NCI-H2081 treated with DMSO at 0.1 percent for 48 hours (cell line): ENCODE data around the gene STBD1.
"Not testable (repeated sequence)": the region's sequence is repeated elsewhere in the genome, so short reads cannot be mapped to it uniquely, and the experiment has no call there.

Source experiments
- DNase-seq: peaks from one replicate; lab custom pipeline; 2025; lab: John Stamatoyannopoulos, UW

Gene STBD1

DNA sequence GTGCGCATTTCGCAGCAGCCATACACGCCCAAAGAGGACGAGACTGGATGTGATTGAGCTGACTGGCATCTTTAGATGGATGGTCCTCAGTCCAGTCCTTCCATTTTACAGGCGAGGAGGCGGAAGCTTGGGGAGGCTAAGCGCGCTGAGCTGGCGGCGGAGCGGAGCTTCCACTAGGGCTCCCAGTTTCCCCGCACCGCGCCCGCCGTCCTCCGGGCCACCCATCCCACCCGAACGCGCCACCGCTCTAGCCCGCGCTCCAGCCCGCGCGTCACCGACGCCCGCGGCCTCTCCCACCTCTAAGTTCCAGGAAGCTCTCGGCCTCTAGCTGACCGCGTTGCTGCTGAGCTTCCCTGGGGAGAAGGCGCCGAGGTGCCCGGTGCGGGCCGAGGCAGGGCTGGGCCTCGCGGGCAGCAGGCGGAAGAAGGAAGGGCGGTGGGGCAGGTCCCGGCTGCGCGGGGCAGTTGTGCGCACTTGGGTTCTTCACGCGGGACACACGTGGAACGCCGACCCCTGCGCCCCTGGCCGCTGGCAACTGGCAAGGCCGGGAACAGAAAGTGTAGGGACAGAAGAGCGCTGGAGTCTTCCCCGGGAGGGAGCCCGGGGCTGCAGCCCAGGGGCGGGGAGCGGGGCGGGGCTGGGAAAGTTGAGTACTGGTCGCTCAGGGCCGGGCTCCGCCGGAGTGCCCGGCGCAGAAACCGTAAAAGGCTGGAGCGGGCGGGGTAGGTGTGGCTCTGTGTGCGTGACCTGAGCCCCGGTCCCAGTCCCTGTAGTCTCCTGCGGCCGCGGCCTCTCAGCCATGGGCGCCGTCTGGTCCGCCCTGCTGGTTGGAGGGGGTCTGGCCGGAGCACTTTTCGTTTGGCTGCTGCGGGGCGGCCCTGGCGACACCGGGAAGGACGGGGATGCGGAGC, at the start of gene STBD1:
STBD1 (plus strand) TSS at position 763 of the 911 bp plus-strand sequence; CDS start at position 800, 37 bp downstream.
- DNase-seq, result no peak

DNA sequence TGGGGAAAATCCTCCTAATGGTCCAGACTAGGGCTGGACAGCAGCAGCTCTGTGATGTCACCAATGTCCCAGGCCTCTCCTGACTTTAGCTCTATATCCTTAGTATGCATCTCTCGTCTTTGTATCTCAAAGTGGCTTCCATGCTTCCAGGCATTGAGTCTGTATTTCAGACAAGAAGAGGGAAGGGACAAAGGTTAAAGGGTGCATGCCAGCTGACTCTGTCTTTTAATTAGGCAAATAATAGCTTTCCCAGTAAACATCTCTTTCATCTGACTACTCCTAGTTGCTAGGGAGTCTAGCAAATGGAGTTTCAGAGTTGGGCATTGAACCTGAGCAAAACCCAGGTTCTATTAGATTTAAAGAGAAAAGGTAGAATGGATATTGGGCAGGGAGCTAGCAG, 49.6 kb upstream of the STBD1 start:
- DNase-seq, result no peak

DNA sequence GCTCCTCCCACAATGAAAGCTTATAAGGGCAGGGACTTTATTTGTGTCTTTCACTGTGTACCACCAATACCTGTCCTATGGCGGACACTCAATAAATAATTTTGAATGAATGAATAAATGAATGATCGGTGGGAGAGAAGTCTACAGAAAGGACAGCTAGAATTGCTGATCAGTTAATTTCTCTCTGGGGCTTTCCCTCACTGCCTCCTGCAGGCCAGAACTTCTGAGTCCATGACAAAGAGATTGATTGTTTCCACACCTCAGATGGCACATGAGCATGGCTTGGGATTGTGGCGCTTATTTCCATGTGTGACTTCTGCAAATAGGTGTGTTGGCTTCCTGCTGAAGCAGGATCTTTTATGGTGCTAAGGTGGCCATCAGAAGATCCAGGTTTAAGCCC, 48.7 kb upstream of the STBD1 start:
- no peak for DNase-seq

DNA sequence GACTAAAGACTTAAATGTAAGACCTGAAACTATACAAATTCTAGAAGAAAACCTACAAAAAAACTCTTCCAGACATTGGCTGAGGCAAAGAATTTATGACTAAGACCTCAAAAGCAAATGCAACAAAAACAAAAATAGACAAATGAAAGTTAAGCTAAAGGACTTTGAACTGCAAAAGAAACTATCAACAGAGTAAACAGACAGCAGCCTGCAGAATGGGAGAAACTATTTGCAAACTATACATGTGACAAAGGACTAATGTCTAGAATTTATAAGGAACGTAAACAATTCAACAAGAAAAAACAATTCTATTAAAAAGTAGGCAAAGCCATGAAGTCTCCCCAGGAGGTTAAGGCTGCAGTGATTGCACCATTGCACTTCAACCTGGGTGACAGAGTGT, 46.0 kb upstream of the STBD1 start:
- no peak for DNase-seq

DNA sequence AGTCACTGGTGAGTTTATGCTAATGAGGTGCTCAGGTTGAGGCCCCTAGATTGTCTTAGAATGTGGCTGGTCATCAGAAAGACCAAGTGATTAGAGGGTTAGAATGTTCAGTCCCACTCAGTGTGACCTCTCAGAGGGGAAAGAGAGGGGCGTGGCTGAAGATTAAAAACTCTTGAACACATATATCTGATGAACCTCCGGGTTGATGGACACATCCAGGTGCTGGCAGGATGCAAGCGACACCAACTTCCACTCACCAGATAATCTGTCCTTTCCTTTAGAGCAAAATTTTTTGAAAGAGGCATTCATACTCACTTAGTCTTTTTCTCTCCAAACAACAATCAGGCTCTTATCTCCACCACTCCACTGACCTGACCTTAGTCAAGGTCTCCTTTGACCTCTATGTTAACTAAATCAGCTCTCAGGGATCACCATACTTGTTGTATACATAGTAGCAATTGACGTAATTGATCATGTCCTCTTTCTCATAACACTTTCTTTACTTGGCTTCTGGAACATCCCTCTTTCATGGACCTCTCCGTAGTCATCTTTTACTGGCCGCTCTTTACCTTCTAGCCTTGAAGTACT, 40.8 kb upstream of the STBD1 start:
- DNase-seq, result no peak

DNA sequence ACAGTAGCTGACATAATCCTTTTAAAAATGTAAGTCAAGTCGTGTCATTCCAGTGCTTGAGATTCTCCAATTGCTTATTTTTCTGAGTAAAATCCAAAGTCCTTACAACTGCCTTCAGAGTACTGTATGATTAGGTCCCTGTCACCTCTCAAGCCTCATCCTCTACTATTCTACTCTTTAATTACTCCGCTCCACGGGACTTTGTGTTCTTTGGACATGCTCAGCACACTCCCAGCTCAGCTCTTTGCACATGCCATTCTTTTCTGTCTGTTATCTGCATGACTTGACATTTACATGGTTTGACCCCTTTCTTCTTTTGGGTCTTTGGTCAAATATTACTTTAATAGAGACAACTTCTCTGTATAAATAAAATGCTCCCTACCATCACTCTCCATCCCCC, 39.9 kb upstream of the STBD1 start:
- no peak for DNase-seq

DNA sequence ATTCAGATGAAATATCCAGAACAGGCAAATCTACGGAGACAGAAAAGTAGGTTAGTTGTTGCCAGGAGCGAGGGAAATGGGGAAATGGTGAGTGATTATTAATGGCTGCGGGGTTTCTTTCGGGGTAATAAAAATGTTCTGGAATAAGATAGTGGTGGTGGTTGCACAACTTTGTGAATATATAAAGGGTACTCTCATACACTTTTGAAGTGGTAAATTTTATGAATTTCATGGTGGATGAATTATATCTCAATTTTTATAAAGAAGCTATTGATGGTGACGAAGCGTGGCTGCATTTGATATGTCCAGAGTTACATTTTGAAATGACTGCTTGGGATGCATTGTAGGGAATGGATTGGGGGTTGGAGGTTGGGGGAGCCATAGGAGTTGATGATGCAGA, 38.7 kb upstream of the STBD1 start:
- no peak for DNase-seq

DNA sequence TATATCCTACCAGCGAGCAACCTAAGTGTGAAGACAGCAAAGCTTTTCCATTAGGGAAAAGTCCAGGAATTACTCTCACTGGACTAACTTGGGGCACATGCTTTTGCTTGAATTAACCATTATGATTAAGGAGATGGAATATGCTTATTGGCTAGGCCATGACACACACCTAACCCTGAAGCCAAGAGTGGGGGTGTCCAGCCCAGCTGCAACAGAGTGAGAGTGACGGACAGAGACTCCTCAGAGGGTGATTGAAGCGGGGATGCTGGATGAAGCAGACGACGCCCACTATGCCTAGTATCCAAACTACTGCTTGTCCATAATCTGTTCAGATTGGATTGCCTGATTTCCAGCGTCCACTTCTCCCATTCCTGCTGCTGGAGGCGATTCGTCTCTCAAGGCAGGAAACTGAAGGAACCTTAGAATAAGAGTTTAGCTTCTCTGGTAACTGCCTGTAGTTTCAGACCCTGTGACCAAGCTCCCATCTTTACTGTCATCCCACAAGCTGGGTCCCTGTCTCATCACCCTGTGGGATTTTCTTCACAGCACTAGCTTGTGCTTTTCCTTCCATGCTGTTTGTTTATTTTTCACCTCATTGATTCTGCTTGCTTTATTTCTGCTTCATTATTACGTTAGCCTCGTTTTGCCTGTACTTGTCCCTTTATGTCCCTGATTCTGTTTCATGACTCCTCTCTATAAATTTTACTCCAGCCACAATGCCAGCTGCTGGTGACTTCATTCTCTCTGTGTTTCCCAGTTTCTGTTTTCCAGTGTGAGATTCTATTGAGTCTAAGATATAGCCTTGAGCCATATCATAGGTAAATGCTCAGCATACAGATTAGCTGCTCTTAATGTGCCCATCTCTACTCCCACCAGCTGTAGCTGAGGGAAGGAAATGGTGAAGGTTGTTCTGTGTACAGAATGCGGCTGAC, 36.0 kb upstream of the STBD1 start:
- DNase-seq, result no peak

DNA sequence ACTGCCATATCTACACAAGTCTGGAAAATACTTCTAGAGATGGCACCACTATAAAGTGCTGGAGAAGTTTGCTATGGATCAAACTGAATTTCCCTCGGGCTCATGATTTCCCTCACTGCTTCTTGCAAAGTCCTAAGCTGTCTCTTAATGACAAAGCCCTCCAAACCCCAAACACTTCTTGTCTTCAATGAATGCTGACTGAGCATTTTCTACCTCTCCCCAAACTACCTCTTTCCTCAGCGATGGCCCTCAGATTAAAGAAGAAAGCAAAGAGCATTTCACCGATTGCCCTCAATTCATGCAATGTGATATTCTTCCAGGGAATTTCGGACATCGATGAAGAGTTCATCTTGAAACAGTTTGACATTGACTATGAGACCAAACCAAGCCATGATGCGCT, 35.3 kb upstream of the STBD1 start:
- DNase-seq, result no peak

DNA sequence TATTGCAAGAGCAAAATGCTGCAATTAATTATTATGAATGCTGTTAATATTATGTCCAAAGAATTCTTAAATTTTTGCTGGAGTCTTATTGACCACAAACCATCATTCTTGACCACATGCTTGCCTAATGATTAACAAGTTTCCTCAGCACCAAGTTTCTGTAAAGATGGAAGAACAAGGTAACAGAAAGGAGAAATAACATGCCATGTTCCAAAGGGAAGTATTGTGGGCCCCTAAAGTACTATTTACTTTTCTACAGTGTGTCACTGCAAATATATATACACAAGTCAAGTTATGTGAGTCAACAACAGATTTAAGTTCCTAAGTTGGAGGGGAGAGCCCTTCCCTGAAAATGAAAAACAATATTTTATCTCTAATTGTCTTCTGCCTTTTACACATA, 34.5 kb upstream of the STBD1 start:
- no peak for DNase-seq

DNA sequence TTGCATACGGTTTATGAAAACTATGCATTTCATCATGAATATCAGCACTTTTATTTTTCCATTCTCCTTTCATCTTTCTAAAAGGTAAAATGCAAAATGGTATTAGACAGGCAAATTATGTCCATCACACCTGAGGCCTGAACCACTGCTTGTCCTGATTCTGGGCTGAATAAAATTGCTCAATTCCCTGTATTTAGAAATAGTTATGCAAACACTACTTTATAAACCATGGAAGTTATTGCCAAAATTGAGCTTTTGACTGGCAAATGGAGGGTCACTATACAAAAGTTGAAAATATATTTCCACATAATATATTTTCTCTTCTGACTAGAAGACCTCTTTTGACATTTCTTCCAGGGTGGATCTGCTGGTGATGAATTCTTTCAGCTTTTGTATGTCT, 34.0 kb upstream of the STBD1 start:
- no peak for DNase-seq

DNA sequence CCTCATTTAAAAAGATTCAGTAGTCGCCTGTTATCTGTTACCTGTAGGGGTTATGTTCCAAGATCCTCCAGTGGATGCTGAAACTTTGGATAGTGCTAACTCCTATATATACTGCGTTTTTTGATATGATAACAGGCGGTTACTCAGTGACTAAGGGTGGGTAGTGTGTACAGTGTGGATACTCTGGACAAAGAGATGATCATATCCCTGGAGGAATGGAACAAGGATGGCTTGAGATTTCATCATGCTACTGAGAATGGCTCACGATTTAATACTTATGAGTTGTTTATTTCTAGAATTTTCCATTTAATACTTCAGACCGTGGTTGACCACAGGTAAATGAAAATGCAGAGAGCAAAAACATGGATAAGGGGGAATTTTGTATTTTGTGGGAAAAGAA, 33.5 kb upstream of the STBD1 start:
- no peak for DNase-seq

DNA sequence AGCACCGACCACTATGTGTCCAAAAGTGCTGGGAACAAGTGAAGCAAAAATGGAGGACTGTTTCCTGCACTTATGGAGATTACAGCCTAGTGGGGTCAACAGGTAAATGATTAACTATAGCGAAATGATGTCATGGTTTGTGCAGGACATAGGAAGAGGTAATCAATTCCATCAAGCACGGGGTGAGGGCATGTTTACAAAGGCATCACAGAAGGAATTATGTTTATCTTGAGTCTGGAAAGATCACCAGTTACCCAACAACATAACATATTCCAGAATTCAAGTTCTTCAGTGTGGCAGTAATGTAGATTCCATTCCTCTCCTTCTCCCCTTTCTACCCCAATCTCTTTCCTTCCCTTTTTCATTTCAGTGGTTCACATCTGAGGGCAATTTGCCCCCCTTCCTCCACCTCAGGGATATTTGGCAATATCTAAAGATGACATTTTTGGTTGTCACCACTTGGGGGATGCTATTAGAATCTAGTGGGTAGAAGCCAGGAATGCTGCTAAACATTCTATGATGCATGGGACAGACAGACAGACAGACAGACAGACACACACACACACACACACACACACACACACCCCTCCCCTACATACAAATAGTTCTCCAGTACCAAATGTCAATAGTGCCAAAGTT, 30.9 kb upstream of the STBD1 start:
- DNase-seq, result no peak

DNA sequence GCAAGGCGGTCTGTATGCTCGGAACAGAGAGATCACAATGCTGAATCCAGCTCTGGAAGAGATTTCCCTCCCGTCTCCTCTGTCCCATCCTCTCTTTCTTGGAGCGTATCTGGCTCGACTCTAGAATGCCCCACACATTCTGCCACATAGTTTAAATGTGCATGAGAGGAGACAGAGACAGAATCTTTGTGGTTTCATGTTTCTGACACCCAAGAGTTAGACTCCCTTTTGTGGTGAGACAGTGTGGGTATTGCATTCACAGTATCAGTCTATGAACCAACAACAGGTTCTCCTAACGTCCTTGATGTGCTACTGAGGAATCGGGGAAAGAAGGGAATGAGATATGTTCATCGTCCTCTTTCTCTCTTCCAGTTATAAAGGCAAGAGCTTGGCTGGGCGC, 29.7 kb upstream of the STBD1 start:
- DNase-seq, result no peak

DNA sequence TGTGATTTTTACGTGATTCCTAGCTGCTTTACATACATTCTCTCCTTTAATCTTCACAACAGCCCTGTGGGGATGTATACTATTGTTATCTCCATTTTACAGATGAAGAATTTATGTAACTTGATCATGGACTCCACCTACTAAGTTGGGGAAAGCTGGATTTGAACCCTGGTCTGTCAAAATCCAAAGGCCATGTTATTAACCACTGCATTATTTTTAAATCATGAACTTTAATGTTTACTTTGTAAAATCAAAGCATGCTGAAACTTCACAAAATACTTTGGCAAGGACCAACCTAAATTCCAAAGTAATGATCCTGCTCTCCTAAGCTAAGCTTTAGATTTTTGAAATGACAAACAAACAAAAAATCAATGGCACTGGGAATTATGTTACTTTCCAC, 28.9 kb upstream of the STBD1 start:
- no peak for DNase-seq

DNA sequence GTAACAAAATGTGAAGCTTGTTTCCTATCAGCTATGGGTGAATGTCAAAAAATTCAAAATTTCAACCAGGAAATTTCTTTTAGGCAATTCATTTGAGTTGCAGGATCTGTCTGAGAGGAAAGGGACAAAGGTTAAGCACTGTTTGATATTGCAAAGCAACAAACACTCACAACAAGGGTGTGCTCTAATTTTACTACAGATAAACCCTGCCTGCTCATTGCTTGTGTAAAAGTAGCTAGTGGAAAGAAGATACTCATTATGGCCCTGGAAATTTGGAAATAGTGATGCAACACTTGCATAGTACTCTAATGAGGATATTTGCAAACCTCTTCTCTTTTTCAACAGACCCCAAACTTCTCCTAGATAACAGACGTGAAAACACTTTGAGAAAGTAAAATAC, 27.9 kb upstream of the STBD1 start:
- no peak for DNase-seq

DNA sequence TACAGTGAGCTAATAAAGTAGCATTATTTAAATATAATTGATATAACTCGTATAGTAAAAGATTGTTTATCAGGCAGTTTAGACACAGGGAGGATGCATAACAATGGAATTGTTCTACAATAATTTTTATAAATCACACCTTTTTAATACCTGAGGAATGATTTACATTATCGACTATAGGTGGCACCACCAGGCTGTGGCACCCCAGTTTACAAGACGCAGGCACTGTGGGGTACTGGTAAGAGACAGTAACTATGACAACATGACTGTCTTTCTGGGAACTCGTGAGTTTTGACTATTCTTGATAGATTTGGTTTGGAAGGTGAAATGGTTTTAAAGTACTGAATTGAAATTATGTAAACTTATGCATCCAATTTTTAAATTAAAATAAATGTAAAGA, 27.1 kb upstream of the STBD1 start:
- DNase-seq, result no peak

DNA sequence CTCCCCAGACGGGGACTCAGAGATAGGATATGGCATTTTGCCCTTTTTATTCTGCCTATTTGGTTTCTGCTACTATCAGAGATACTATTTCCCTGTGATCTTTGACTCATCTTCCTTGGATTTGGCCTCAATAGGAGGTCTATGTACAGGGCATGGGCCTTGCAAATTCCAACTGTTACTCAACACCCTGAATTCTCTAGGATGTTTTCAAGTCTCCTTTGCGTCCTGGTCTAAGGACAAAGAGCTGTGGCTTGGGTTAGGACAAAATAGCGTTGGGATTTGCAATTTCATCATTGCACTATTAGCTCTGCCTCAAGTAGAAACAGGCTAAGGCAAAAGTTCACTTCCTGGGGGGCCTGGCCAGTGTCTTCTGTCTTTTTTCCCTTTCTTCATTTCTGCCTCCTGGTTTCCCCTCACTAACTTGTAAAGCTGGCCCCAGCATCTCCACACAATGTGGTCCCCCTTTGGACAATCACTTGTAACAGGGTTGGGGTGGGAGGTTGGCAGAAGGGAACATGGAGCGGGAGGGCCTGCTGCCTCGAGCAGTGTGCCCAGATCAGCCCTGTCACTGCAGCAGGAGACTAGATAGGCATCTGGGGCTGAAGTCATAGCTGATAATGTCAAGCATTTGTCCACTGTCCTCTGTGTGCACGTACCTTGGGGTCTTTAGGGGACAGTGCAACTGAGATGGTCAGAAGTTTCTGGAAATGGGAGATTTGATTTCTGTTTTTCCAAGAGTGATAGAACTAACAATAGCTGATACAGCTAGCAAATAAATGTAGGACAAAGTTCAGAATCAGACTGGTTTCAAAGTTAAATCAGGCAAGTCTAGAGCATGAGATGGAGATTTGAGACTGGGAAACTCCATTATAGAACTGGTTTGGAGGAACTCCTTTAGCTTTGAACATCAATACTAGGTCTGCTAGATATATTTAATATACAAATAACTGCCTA, 25.8 kb upstream of the STBD1 start:
- DNase-seq, result no peak

DNA sequence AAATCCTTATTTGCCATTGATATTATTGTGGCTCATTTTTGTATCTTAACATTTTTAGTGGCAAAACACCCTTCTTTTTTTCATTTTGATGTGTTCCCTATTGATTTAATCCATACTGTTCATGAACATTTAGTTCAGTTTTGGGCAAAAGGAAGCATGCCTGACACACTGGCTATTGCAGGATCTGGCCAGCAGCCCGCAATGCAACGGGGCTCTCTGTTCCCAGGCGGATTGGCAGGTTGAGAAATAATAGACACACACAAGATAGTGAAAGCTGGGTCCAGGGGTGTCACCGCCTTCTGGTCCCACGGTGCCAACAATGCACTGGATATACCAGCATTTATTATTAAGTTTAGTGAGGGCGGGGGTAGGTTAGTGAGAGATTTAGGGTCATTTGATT, 24.9 kb upstream of the STBD1 start:
- DNase-seq, result not testable (repeated sequence)

DNA sequence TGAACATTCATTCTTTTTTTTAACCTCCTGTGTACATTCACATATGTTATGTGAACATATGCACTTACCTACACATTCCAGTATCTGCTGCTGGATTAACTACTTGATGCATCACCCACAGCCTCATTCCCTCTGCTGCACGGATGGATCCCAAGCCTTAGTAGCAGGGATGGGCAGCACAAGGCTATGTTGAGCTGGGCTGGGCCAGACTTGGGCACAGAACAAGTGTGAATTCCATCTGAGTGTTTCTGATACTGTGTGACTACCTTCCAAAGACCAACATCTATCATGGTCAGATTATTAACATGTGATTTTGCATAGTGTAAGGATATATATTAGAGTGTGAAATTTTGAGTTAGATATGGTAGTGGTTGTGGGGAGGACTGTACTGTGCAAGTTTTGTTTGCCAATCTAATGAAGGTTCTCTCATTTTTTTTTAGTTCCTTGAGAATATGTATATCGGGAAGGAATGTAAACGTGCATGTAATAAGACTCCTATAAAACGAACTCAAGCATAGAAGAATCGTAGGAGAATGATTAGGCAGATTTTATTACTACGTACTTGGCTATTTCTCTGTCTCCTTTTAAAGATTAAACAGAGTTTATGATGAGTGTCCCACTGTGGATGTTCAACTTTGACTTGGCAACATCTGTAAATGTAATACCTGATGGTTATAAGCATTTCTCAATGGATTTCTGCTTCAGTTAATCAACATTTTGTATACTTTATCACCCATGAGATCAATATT, 23.4 kb upstream of the STBD1 start:
- no peak for DNase-seq
